ENCODE results near the gene GTPBP4. TPM values are rescaled to one million over a fixed set of nuclear protein-coding genes. Genes with fewer than 3 reads are reported as not detected.
A peak's percentile ranks its signal among the peaks of the same experiment; 100 is the strongest.

The GTPBP4 gene
- polyA plus RNA-seq, 2 of the 4 experiments (the other 2 are of a cell fraction), result 67.8 to 104 TPM

DNA sequence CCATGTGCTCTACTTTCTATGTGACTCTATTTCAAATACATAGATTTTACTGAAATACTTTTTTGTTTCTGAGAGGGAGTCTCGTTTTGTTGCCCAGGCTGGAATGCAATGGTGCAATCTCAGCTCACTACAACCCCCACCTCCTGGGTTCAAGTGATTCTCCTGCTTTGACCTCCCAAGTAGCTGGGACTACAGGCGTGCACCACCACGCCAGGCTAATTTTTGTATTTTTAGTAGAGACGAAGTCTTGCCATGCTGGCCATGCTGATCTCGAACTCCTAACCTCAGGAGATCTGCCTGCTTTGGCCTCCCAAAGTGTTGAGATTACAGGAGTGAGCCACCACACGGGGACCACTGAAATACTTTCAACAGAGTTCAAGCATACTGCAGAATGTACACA, 57.2 kb downstream of the GTPBP4 start:
- no peak for TF ChIP-seq POLR2AphosphoS2 (conservative IDR thresholded peaks at IDR 0.05; ENCODE audit: low read length)
- ChIA-PET POLR2A (no interaction called here), CTCF (interaction anchor here (1.0 kb wide), 1 partner anchor 9 kb away, joined by 3 read pairs; no protein-coding TSS in a partner anchor)
- no peak overlapping the region for H3K4me3 ChIP-seq
- H3K4me1 ChIP-seq, result peaks cover 8% of the 10 kb centered on the region
- no peak overlapping the region for H3K27ac ChIP-seq
- ATAC-seq, result no peak
- DNase-seq (ENCODE audit: low read depth in 1 of 2, low spot score in 1 of 2), result no peak
- no peak overlapping the region for H3K4me2 ChIP-seq
- 85% methylated on average over 6 of the region's 6 CpGs for WGBS (ENCODE audit: missing lambda C conversion rate)
- H3K9me3 ChIP-seq, result no peaks in the 10 kb centered on the region
- FAIRE-seq, result no peak

DNA sequence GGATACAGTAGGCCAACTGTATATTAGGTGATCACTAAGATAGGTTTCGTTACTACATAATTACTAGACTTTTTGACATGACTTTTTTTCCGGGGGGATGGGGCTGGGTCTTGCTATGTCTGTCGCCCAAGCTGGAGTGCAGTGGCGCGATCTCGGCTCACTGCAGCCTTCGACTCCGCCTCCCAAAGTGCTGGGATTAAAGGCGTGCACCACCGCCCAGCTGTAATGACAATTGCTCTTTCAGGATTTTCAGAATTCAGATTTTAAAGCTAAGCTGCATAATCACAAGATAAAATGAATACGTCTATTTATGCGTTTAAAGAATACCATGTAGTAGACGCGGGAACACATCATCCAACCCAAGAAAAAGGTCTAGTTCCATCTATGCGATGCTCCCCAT, 59.7 kb downstream of the GTPBP4 start:
- no peak for ATAC-seq
- POLR2A ChIA-PET, result interaction anchor here (1.0 to 3.1 kb wide), 5 partner anchors 11 to 60 kb away, joined by 3 to 23 read pairs (median 3); partner anchors contain the start of gene GTPBP4
- Histone ChIP-seq H3K4me1 (peaks cover 22% of the 10 kb centered on the region), H3K27ac (peak overlapping the region; percentile 90 to 91), H3K9me3 (no peaks in the 10 kb centered on the region), H3K4me2 (peak overlapping the region; percentile 90), H3K4me3 (peak overlapping the region; percentile 88)
- CTCF ChIA-PET, result interaction anchor here (0.8 to 1.3 kb wide), 3 partner anchors 11 to 44 kb away, joined by 3 to 6 read pairs (median 4); no protein-coding TSS in a partner anchor
- no peak for FAIRE-seq
- WGBS (ENCODE audit: missing lambda C conversion rate), result 10% methylated on average over 15 of the region's 15 CpGs
- TF ChIP-seq EHF (CRISPR knock-in tag; IDR thresholded peaks at IDR 0.05) (no peak), MAZ (IDR thresholded peaks at IDR 0.05; ENCODE audit: borderline replicate concordance, low read depth, low read length) (no peak), MAFK (IDR thresholded peaks at IDR 0.05; ENCODE audit: partially characterized antibody) (no peak), CHD4 (IDR thresholded peaks at IDR 0.05; ENCODE audit: borderline replicate concordance) (no peak), HOXB5 (CRISPR knock-in tag; IDR thresholded peaks at IDR 0.05) (no peak), NR3C1 (IDR thresholded peaks at IDR 0.05) (no peak), ESRRA (IDR thresholded peaks at IDR 0.05; ENCODE audit: borderline replicate concordance, low read length) (no peak), RARB (CRISPR knock-in tag; IDR thresholded peaks at IDR 0.05) (no peak), KDM1A (IDR thresholded peaks at IDR 0.05; ENCODE audit: low read depth) (no peak), POLR2AphosphoS2 (conservative IDR thresholded peaks at IDR 0.05; ENCODE audit: low read length) (no peak)
- TF ChIP-seq, protein P1, sequence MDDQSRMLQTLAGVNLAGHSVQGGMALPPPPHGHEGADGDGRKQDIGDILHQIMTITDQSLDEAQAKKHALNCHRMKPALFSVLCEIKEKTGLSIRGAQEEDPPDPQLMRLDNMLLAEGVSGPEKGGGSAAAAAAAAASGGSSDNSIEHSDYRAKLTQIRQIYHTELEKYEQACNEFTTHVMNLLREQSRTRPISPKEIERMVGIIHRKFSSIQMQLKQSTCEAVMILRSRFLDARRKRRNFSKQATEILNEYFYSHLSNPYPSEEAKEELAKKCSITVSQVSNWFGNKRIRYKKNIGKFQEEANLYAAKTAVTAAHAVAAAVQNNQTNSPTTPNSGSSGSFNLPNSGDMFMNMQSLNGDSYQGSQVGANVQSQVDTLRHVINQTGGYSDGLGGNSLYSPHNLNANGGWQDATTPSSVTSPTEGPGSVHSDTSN (IDR thresholded peaks at IDR 0.05), result no peak
- TF ChIP-seq, protein P2, sequence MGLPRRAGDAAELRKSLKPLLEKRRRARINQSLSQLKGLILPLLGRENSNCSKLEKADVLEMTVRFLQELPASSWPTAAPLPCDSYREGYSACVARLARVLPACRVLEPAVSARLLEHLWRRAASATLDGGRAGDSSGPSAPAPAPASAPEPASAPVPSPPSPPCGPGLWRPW (IDR thresholded peaks at IDR 0.05), result no peak
- TF ChIP-seq, protein P3, sequence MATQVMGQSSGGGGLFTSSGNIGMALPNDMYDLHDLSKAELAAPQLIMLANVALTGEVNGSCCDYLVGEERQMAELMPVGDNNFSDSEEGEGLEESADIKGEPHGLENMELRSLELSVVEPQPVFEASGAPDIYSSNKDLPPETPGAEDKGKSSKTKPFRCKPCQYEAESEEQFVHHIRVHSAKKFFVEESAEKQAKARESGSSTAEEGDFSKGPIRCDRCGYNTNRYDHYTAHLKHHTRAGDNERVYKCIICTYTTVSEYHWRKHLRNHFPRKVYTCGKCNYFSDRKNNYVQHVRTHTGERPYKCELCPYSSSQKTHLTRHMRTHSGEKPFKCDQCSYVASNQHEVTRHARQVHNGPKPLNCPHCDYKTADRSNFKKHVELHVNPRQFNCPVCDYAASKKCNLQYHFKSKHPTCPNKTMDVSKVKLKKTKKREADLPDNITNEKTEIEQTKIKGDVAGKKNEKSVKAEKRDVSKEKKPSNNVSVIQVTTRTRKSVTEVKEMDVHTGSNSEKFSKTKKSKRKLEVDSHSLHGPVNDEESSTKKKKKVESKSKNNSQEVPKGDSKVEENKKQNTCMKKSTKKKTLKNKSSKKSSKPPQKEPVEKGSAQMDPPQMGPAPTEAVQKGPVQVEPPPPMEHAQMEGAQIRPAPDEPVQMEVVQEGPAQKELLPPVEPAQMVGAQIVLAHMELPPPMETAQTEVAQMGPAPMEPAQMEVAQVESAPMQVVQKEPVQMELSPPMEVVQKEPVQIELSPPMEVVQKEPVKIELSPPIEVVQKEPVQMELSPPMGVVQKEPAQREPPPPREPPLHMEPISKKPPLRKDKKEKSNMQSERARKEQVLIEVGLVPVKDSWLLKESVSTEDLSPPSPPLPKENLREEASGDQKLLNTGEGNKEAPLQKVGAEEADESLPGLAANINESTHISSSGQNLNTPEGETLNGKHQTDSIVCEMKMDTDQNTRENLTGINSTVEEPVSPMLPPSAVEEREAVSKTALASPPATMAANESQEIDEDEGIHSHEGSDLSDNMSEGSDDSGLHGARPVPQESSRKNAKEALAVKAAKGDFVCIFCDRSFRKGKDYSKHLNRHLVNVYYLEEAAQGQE (IDR thresholded peaks at IDR 0.05), result no peak
- DNase-seq (ENCODE audit: low read depth in 1 of 2, low spot score in 1 of 2), result no peak

DNA sequence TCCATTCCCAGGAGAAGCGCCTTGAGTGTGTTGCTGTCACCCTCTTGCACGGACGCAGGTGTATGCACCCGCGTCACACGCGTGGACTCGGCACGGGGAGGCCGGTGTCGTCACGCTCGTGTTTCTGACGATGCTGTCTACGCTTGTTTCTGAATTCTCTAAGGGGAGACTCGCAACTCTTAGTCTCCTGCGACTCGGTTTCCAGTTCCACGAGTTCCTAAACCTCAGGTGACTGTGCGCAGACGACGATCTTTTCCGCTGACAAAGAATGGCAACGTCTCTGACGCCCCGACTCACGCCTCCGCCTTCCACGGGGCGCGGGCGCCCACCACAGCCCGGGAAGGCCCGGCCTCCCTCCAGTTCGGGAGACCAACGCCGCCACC, 60.1 kb downstream of the GTPBP4 start:
- ChIA-PET POLR2A (interaction anchor here (1.0 to 3.1 kb wide), 7 partner anchors 12 to 117 kb away, joined by 3 to 23 read pairs (median 4); partner anchors contain the start of genes GTPBP4 and LARP4B), CTCF (interaction anchor here (0.8 to 1.3 kb wide), 3 partner anchors 11 to 44 kb away, joined by 3 to 6 read pairs (median 4); no protein-coding TSS in a partner anchor)
- Histone ChIP-seq H3K9me3 (no peaks in the 10 kb centered on the region), H3K4me1 (peaks cover 23% of the 10 kb centered on the region), H3K4me3 (peak overlapping the region; percentile 88), H3K27ac (peak overlapping the region; percentile 90 to 91), H3K4me2 (peak overlapping the region; percentile 90)
- FAIRE-seq, result no peak
- DNase-seq (ENCODE audit: low read depth in 1 of 2, low spot score in 1 of 2), result peak in 1 of 2 experiments; percentile 33
- peak in 1 of 2 experiments; percentile 2; a peak in 4 of 6 replicates for ATAC-seq
- WGBS (ENCODE audit: missing lambda C conversion rate), result 1% methylated on average over 34 of the region's 37 CpGs
- TF ChIP-seq NFE2L2 (conservative IDR thresholded peaks at IDR 0.05; ENCODE audit: low read length) (no peak), NR3C1 (IDR thresholded peaks at IDR 0.05) (no peak), SREBF2 (IDR thresholded peaks at IDR 0.05) (no peak), HOXA7 (CRISPR knock-in tag; IDR thresholded peaks at IDR 0.05) (peak; percentile 77; the same call in 1 of the 2 replicates), RCOR1 (IDR thresholded peaks at IDR 0.05; ENCODE audit: low read depth, low read length) (no peak), RARB (CRISPR knock-in tag; IDR thresholded peaks at IDR 0.05) (0 out of 2 replicates have a peak, but pooled peaks have one; percentile 10), FOSB (CRISPR knock-in tag; IDR thresholded peaks at IDR 0.05) (peak; percentile 81; the same call in 1 of the 2 replicates), GATA3 (IDR thresholded peaks at IDR 0.05; ENCODE audit: borderline replicate concordance) (no peak), POLR2A (IDR thresholded peaks at IDR 0.05; ENCODE audit: low read length) (no peak)
- TF ChIP-seq, protein P4, sequence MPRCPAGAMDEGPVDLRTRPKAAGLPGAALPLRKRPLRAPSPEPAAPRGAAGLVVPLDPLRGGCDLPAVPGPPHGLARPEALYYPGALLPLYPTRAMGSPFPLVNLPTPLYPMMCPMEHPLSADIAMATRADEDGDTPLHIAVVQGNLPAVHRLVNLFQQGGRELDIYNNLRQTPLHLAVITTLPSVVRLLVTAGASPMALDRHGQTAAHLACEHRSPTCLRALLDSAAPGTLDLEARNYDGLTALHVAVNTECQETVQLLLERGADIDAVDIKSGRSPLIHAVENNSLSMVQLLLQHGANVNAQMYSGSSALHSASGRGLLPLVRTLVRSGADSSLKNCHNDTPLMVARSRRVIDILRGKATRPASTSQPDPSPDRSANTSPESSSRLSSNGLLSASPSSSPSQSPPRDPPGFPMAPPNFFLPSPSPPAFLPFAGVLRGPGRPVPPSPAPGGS (IDR thresholded peaks at IDR 0.05), result no peak
- TF ChIP-seq, protein P3 (IDR thresholded peaks at IDR 0.05), result no peak
